Measurements from ENCODE around the gene MAOB.
"Not testable (repeated sequence)": the region's sequence is repeated elsewhere in the genome, so short reads cannot be mapped to it uniquely, and the experiment has no call there.

The MAOB gene

DNA sequence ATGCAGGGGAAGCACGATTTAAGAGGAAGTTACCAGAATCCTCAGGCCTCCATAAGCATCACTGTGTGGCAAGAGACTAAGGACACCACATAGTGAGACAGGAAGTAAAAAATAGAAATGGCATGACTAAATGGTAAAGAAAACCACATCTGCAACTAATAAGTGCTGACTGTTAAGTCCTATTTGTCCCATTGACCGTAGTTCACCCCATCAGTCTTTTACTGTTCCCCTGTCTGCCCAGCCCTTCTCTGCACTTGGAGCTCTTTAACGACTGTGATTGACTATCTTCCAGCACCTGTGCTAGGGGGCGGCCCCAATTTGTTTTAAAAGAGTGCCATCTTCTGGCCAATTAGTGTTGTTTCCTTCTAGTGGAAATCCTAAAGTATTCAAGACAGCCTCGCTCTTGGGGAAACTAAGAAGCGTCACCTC is 132.0 kb downstream of the MAOB start:
- DNase-seq = peak; percentile 67

DNA sequence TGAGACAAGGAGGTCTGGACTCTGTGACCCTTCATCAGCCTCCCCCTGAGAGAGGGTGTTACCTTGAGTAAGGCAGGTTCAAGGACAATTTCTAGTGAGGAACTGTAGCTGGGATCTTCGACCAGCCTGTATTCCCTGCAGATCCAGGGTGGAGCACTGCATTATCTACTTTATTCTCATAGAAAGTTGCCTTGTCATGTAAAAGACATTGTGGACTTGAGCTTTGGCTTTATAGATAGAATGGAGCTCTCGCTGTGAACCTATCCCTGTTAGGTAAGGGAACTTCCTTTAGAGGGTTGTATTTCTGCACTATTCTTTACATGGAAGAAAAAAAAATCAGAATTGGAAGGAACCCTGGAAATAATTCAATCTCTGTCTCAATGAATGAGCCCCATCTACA is 134.8 kb downstream of the MAOB start:
- DNase-seq = no peak

DNA sequence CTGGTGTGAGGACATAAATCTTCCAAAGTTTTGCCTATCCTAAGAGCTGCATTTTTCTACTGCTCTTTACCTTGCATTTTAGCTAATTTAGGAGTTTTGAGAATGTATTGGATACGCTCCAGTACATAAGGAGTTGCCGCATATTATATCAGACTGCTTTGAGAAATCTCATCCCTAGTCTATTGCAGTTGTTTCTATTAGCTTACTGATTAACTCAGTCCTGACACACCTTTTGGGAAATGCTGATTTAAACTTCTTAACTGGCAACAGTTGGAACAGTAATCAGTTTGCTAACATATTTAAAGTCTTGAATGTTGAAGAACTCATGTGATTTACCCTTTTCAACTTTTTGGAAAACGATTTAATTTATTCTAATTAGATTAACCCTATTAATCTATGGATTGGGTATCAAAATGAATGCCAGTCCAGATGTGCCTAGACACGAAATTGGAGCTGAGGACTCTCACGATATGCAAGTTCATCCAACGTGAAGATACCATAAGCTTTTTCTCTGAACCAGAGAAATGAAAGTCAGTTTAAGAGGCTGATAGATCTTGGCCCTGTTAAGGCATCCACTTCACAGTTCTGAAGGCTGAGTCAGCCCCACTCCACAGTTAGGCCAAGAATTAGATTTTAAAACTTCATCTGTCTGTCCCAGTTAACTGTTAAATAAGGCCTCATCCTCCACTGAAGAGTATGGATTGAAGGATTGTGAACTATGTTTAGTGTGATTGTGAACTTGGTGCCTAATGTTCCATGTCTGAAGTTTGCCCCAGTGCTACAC is 136.1 kb downstream of the MAOB start:
- no peak for DNase-seq

DNA sequence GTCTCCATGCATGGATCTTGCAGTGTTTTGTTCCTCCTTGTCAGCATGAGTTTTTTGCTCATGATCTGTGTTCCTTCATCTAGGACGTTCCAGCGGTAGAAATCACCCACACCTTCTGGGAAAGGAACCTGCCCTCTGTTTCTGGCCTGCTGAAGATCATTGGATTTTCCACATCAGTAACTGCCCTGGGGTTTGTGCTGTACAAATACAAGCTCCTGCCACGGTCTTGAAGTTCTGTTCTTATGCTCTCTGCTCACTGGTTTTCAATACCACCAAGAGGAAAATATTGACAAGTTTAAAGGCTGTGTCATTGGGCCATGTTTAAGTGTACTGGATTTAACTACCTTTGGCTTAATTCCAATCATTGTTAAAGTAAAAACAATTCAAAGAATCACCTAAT is 138.0 kb downstream of the MAOB start:
- no peak for DNase-seq

DNA sequence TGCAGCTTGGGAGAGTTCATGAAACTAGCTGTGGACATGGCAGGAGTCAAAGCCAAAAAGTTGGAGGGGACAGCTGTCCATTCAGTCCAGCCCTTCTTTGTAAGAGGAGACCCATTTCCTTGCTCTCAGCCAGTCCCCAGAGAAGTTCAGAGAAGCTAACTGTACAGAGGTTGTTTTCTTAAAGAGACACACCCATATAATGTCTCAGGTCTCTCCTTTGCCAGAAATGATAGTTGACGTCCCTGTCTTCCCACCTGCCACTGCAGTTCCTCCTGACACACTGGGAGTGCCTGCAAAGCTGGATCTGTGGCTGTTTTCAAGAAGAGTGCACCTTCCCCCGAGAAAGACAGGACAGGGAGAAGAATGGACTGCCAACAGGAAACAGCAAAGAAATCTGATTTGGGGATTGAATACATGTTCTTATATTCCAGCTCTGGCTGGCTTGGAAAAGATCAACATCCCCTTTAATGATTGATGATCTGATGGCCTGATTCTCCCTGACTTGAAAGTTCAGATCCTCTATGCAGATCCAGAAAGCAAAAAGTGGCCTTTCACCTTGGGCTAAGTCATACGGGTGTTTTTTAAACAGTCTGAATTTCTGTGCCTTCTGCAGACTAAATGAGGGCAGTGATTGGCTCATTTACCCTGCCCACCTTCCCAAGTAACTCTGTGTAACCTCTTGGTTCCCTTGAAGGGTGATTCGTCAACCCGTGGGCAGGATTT is 139.0 kb downstream of the MAOB start:
- no peak for DNase-seq

DNA sequence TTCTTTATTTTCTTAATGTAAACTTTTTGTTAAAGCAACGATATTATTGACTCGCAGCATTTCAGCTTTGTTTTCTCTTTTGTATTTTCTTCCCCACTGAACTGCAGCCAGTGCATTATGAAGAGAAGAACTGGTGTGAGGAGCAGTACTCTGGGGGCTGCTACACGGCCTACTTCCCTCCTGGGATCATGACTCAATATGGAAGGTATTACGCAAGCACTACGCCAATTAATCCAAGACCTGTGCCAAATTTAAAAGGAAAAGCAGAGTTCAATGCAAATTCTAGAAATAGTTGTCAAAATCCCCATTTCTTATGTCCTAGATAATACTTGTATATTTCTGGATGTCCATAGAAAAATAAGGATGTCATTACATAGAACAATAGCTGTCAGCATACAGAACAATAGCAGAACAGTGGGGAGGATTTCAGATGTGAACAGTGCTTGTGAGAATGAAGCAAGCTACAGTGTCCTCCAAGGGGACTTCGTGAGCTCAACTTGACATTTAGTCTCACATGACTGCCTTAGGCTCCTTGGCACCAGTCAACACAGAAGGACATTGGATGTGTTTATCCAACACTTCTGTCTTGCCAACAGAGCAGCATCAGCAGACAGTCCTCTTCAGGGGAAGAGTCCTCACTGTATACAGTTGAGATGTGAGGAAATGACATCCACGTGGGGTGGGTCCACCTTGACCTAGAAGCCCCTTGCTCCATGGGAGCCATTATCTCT is 140.2 kb downstream of the MAOB start:
- no peak for DNase-seq

DNA sequence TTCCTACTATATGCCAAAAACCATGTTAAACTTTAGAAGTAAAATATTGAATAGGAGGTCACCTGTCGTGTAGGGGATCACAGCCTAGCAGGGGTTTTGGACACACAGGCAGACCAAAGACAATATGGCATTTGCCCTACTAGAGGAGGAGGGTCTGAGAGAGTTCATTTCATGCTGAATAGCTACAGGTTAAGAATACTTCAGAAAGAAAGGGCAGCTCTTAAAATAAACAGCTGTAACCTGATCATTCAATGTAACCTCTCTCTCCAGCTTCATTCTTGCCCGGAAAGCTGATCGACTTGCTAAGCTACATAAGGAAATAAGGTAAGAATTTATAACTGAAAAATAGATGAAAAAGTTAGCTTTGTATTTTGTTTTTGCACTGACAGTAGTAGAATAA is 146.3 kb downstream of the MAOB start:
- DNase-seq = no peak

DNA sequence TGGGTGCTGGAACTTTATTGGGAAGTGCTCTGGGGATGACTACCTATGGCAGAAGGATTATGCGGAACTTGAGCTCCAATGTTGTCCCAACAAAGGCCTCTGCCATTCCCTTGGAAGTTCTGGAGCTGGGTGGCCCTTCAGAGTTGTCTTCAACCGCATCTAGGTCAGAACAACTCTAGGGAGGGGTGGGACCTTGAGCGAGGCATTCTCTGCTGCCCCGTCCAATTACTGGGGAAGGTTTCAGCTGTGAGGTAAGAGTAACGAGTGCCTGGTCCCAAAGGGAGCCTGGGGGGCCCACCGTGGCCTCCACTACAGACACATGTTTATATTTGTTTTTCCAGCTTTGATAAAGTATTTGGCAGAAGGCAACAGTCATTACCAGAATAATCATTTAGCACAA is 146.7 kb downstream of the MAOB start:
- DNase-seq = no peak

DNA sequence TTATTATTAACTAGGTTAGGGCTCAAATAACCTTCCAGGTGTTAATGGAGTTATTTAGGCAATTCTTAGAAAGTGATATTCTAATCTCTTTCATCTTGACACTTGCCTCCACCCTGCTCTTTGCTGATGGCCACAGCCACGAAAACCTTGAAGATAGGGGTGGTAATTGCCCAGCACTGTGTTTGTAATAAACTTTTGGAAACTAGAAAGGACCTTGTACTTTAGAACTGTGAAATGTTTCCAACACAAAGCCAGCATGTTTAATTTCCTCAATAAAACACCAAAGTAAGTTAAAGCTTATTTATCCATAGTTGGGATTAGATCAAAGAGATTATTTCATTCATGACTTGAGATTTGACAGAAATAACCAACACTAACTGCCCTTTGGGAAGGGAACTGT is 147.8 kb downstream of the MAOB start:
- DNase-seq = no peak

DNA sequence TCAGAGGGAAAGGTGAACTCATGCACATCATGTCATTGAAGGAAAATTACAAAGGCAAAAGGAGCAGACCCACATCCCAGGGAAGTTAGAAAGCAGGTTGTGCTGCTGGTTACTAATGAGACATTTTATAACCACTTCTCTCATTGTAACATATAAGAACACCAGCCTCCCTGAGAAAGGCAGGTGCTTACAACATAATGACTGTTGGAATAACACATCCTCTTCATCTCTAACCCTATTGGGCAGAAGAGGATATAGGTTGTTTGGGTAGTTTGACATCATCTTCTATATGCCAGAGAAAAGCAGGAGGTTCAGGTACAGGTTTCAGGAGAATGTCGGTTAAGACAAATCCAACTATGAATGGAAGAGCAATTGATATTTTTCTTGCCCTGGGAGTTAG is 148.6 kb downstream of the MAOB start:
- no peak for DNase-seq

DNA sequence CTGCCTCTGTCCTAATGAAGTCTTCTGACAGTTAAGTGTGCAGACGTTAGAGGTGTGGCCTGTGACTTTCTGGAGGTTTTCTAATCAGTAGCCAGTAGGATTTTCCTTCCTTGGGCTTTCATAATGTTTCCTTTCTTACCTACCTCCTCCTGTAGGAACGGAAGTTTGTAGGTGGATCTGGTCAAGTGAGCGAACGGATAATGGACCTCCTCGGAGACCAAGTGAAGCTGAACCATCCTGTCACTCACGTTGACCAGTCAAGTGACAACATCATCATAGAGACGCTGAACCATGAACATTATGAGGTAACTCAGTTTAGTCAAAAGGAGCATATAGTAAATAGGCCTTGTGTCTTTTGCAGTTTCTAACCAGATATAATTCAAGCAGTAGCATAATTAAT is 151.2 kb downstream of the MAOB start:
- no peak for DNase-seq

DNA sequence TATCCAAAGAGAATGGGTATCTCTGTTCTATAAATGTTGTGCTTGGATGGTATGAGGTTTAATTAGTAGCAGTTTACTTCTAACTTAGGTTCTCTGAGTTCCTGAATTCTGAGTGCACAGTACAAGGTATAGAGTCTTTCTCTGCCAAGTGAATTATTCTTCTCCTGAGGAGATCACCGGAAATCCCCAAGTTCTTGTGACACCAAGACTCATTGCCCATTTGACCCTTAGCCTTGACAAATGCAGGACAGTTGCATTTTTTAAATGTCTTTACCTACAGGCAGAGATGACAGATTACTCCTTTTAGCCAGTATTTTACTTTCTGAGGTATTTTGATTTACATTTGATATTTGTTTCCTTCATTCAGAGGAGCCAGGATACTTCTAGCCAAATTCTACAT is 153.3 kb downstream of the MAOB start:
- no peak for DNase-seq

DNA sequence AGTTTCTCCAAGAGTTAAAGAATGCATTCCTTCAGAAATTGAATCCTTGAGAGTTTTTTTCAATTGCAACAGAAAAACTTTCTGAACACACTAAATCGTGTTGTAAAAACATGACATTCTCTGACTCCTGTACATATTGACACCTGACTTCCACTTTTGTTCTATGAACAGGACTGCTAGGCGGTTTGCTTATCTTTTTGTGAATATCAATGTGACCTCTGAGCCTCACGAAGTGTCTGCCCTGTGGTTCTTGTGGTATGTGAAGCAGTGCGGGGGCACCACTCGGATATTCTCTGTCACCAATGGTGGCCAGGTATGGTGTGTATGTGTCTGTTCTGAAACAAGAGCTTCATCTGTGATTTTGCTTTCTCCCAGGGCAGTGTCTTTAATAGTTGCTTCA is 154.2 kb downstream of the MAOB start:
- no peak for DNase-seq

DNA sequence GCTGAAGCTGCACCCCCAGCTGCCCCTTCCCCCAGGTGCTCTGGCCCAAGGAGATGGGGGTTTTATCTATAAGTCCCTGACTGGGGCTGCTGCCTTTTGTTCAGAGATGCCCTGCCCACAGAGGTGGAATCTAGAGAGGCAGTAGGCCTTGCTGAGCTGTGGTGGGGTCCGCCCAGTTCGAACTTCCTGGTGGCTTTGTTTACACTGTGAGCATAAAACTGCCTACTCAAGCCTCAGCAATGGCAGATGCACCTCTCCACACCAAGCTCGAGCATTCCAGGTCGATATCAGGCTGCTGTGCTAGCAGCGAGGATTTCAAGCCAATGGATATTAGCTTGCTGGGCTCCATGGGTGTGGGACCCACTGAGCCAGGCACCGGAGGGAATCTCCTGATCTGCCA is 155.0 kb downstream of the MAOB start:
- DNase-seq = not testable (repeated sequence)

DNA sequence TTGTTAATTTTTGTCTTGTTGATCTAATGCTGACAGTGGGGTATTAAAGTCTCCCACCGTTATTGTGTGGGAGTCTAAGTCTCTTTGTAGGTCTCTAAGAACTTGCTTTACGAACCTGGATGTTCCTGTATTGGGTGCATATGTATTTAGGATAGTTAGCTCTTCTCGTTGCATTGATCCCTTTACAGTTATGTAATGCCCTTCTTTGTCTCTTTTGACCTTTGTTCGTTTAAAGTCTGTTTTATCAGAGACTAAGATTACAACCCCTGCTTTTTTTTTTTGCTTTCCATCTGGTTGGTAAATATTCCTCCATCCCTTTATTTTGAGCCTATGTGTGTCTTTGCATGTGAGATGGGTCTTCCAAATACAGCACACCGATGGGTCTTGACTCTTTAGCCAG is 157.0 kb downstream of the MAOB start:
- not testable (repeated sequence) for DNase-seq

DNA sequence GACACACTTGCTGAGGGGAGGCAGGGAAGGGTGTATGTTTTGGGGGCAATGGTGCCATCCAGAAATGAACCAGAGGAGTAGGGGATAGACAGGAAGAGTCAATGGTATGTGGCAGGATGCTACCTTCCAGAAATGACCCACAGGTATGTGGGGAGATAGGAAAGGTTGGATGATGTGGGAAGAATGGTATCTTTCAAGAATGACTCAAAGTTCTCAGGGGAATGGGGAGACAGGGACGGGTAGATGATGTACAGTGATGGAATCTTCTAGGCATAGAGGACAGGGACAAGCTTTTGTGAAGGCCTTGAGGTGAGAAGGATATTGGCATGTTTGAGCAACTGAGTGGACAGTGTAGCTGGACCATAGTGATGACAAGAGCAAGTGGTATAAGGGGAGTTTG is 161.3 kb downstream of the MAOB start:
- no peak for DNase-seq

DNA sequence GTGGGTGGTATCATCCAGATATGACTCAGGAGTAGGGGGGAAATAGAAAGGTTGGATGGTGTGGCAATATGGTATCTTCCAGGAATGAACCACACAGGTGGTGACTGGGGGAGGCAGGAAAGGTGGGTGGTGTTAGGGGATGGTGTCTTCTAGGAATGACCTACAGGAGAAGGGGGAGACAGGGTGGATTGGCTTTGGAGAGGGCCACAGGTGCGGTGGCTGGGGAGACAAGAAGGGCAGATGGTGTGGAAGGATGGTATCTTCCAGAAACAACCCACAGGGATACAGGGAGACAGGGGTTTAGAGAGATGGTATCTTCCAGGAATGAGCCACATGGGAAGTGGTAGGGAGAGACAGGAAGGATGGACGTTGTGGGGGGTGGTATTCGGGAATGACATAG is 162.2 kb downstream of the MAOB start:
- DNase-seq = no peak

DNA sequence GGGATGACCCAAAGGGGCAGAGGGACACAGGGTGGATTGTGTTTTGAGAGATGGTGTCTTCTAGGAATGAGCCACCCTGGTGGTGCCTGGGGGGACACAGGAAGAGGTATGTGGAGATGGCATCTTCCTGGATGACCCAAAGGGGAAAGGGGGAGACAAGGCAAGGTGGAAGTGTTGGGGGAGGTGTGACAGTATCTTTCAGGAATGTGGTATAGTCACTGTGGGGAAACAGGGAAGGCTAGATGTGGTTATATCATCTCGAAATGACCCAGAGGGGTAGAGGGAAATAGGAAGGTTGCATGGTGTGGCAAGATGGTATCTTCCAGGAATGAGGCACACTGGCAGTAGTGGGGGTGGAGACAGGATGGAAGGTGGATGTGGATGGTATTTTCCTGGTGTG is 163.3 kb downstream of the MAOB start:
- DNase-seq = no peak

DNA sequence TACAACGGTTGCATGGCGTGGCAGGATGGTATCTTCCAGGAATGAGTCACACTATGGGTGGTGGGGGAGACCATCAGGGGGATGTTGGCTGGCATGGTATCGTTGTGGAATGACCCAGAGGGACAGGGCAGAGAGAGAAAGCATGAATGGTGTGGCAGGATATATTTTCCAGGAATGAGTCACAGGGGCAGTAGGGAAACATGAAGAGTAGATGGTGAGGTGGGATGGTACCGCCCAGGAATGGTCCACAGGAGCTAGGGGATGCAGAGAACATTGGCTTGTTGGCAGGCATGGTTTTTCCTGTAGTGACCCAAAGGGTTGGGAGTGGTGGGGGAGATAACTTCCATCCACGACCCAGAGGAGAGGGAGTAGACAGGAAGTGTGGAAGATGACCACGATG is 163.7 kb downstream of the MAOB start:
- no peak for DNase-seq

DNA sequence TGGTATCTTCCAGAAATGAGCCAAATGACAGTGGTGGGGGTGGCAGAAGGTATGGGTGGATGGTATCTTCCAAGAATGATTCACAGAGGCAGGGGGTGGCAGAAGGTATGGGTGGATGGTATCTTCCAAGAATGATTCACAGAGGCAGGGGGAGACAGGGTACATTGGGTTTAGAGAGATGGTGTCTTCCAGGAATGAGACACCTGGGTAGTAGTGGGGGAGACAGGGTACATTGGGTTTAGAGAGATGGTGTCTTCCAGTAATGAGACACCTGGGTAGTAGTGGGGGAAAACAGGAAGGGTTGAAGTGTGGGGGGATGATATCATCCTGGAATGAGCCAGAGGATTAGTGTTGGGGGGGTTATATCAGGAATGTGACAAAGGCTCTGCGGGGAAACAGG is 164.2 kb downstream of the MAOB start:
- no peak for DNase-seq

DNA sequence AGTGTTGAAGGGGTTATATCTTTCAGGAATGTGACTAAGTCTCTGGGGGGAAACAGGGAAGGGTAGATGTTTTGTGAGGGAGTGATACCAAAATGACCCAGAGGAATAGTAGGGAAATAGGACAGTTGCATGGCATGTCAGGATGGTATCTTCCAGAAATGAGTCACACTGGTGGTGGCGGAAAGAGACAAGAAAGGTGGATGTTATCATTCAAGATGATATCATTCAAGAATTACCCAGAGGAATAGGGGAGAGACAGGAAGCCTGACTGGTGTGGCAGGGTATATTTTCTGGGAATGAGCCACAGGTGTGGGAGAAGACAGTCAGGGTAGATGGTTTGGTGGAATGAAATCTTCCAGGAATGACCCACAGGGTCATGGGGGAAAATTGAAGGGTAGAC is 165.1 kb downstream of the MAOB start:
- DNase-seq = no peak

DNA sequence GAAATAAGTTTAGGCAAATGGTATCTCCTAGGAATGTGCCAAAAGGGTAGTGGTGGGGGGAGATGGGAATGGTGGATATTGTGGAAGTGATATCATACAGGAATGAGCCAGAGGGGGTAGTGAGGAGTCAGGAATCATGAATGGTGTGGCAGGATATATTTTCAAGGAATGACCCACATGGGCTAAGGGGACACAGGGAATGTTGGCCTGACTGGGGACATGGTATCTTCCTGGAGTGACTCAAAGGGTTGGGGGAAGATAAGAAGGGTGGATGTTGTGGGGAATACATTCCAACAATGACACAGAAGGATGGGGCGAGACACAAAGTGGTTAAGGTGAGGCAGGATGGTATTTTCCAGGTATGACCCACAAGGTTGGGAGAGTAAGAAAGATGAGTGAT is 165.6 kb downstream of the MAOB start:
- no peak for DNase-seq

All from NCI-H524 treated with DMSO at 0.1 percent for 48 hours (cell line).